Urinary bladder (tissue), 4 donors: ENCODE data around the gene EHBP1. TPM values are rescaled to one million over a fixed set of nuclear protein-coding genes. Genes with fewer than 3 reads are reported as not detected.
"Not testable (repeated sequence)": the region's sequence is repeated elsewhere in the genome, so short reads cannot be mapped to it uniquely, and the experiment has no call there.

Experiments
- DNase-seq: peaks from one replicate; pipeline ENCODE4 v3.0.0-alpha.2; 2015; ENCODE audit errors: extremely low spot score
- H3K27ac ChIP-seq: one replicate; pipeline ENCODE4 v1.5.1; 2013; ENCODE audit warnings: low read depth, mild to moderate bottlenecking, moderate library complexity
- H3K36me3 ChIP-seq: one replicate; pipeline ENCODE4 v1.6.1; 2013; ENCODE audit warnings: mild to moderate bottlenecking, moderate library complexity; ENCODE audit not compliant: insufficient read depth
- H3K4me1 ChIP-seq: one replicate; pipeline ENCODE4 v1.6.1; 2013; ENCODE audit warnings: mild to moderate bottlenecking, moderate library complexity; ENCODE audit not compliant: insufficient read depth
- H3K4me3 ChIP-seq: one replicate; pipeline ENCODE4 v1.5.1; 2013; ENCODE audit warnings: low read depth, low read length
- WGBS: extraction: QIAGEN DNeasy Blood & Tissue Kit; methylation state at CpG from one replicate; pipeline ENCODE4 v1.1.7; 2013; 5-methylcytosine and 5-hydroxymethylcytosine counted together
- polyA plus RNA-seq: library from polyadenylated mRNA; stranded (reverse); fragments of 200-250 nt; gene quantifications from one replicate; pipeline ENCODE4 v1.2.3, GENCODE V29; 2013
- small RNA-seq: library from RNA; depleted of rRNA; stranded (forward); fragments of <200 nt; gene quantifications from one replicate; pipeline ENCODE3, GENCODE V24; 2014
- total RNA-seq: library from RNA; depleted of rRNA; stranded (reverse); fragments of >200 nt; gene quantifications from one replicate; pipeline ENCODE4 v1.2.3, GENCODE V29; 2014
- donor health status: healthy with polysubstance abuse.
- donor health status: healthy.

EHBP1 gene
- total and polyA plus RNA-seq, 2 donors: 41.0 to 145 TPM

DNA sequence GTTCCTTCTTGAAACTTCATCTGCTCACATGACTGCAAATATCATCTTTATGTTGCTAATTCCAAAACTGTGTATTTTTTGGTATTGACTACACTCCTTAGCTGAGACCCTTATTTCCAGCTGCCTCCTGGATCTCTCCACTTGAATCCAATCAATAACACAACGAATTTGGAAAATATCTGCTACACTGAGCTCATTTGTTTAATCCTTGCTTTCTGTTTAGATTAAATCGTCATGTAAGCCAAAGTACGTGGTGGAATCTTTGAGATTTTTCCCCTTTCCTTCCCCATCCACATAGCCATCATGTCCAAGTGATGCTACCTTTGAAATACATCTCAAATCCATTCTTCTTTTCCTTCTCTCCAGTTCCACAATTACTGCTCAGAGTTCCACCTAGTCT is 360.8 kb downstream of the EHBP1 start:
- H3K27ac ChIP-seq: no peak overlapping the region
- no peaks in the 10 kb centered on the region for H3K4me1 ChIP-seq
- DNase-seq: no peak
- 47% methylated on average over 3 of the region's 3 CpGs for WGBS
- H3K4me3 ChIP-seq: no peak overlapping the region
- H3K36me3 ChIP-seq: no peaks in the 10 kb centered on the region

DNA sequence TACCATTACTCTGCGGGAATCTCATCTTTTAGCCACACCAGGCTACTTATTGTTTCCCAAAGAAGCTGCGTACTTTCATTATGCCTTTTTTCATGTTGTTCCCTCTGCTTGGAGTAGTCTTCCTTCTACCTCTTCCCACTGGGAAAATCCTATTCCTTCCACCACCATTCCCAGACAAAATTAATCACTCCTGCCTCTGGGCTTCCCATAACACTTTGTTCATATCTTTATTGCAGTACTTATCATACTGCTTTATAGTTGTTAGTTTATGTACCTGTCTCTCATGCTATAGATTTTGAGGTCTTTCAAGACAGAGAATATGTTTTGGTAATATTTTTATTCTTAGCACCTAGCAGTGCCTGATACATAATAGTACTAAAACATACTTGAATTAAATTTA is 361.3 kb downstream of the EHBP1 start:
- Histone ChIP-seq H3K4me3 (no peak overlapping the region), H3K4me1 (no peaks in the 10 kb centered on the region), H3K36me3 (no peaks in the 10 kb centered on the region), H3K27ac (no peak overlapping the region)
- WGBS: 71% methylated on average over 2 of the region's 2 CpGs
- no peak for DNase-seq

DNA sequence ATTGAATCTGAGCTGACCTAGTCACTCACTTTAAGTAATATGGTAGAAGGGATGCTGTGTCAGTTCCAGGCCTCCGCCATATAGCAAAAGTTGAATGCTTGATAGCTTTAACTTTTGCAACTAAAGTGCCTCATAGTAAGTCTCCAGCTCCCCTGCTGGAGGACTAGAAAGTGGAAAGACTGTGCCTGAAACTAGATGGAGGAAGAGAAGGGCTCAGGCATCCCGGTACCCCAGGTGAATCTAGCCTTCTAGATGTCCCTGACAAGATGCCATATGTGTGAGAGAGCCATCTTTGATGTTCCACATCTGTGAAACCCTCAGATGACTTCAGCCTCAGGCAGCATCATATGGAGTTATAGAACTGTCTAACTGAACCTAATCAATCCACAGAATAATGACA is 366.2 kb downstream of the EHBP1 start:
- DNase-seq: no peak
- Histone ChIP-seq H3K4me3 (no peak overlapping the region), H3K4me1 (no peaks in the 10 kb centered on the region), H3K36me3 (no peaks in the 10 kb centered on the region), H3K27ac (no peak overlapping the region)
- 80% methylated on average over 2 of the region's 2 CpGs for WGBS

DNA sequence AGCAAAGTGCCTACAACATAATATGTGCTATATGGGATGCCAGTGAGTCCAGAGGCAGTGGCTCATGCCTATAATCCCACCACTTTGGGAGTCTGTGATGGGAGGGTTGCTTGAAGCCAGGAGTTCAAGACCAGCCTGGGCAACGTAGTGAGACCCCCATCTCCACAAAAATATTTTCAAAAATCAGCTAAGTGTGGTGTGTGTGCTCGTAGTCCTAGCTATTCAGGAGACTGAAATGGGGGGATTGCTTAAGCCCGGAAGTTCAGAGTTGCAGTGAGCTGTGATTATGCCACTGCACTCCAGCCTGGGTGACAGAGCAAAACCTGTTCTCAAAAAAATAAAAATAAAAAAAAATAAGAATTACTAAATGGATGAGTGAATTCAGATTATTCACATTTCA is 368.5 kb downstream of the EHBP1 start:
- Histone ChIP-seq H3K36me3 (no peaks in the 10 kb centered on the region), H3K27ac (no peak overlapping the region), H3K4me1 (no peaks in the 10 kb centered on the region), H3K4me3 (no peak overlapping the region)
- WGBS: 78% methylated on average over 3 of the region's 3 CpGs
- DNase-seq: no peak

DNA sequence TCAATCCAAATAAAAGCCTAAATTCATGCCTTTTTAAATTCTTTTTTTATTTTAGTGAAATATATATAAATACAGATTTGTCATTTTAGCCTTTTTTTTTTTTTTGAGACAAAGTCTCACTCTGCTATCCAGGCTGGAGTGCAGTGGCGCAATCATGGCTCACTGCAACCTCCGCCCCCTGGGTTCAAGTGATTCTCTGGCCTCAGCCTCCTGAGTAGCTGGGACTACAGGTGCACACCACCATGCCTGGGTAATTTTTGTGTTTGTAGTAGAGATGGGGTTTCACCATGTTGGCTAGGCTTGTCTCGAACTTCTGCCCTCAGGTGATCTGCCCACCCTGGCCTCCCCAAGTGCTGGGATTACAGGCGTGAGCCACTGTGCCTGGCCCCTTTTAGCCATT is 368.9 kb downstream of the EHBP1 start:
- H3K36me3 ChIP-seq, DNase-seq, H3K27ac ChIP-seq, H3K4me1 ChIP-seq, H3K4me3 ChIP-seq: not testable (repeated sequence)
- 85% methylated on average over 4 of the region's 4 CpGs for WGBS

DNA sequence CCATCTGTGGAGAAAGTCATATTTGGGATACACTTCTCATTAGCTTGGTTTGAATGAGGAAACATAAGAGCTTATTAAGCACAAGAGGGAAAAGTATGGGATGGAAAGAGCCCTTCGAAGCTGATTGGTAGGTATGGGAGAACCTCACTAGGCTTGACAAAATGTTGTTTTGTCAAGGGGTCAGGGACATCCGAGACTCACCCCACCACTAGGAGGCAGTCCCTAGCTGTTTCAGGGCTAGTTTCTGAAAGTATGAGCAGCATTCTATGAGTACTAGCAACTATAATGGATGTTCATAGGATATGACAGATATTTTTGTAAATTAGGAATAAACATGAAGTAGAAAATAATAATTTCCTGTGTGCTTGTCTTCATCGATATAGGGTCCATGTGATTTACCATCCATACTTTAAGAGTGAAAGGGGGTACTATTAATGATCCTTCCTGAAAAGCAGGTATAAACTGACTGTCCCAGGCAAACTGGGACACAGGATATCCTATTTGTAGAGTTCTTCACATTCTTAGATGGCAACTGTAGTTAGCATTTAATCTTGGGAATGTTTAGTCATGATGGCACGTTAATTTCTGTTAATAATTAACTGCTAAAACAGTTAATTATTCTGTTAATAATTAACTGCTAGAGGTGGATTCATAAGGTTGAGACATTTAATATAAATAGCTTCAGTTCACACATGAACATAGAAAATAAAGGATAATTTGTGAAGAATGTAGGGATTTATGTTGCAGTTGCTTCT is 373.5 kb downstream of the EHBP1 start:
- DNase-seq: no peak
- WGBS: 73% methylated on average over 4 of the region's 4 CpGs
- H3K36me3 ChIP-seq: no peaks in the 10 kb centered on the region
- no peak overlapping the region for H3K27ac ChIP-seq
- no peaks in the 10 kb centered on the region for H3K4me1 ChIP-seq
- no peak overlapping the region for H3K4me3 ChIP-seq

DNA sequence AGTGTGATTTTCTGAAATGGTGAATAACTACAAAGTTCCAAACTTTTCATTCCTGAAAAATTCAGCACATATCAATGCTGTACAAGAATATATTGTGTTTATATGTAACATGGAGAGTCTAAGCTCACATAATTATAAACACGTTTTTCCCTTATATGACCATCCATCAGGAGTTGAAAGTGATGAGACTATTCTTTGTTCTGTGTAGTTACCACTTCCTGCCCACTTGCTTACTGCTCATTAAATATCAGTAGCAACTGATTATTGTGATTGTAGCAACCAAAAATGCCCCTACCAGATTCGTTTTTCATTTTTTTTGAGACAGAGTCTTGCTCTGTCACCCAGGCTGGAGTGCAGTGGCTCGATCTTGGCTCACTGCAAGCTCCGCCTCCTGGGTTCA is 375.9 kb downstream of the EHBP1 start:
- Histone ChIP-seq H3K4me1 (no peaks in the 10 kb centered on the region), H3K27ac (no peak overlapping the region), H3K4me3 (no peak overlapping the region), H3K36me3 (no peaks in the 10 kb centered on the region)
- WGBS: 71% methylated on average over 4 of the region's 4 CpGs
- no peak for DNase-seq

DNA sequence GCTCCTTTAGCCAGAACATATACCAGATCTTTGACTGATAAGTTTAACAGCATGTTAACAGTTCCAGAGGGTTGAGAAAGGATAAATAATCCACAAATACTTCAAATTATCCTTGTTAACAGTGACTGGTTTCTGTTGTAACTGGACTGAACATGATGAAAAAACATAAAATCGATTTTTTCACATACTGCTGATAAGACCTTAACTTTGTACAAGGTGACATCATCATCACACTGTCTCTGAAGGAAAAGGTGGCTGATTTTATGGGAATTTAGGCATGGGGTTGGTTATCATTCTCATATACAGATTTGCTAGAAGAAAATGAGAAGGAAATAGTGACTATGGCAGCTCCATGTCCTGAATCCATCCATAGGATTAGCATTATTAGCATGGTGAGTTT is 381.2 kb downstream of the EHBP1 start:
- Histone ChIP-seq H3K36me3 (no peaks in the 10 kb centered on the region), H3K4me1 (no peaks in the 10 kb centered on the region), H3K4me3 (no peak overlapping the region), H3K27ac (no peak overlapping the region)
- WGBS: 42% methylated on average over 1 of the region's 1 CpG
- no peak for DNase-seq

DNA sequence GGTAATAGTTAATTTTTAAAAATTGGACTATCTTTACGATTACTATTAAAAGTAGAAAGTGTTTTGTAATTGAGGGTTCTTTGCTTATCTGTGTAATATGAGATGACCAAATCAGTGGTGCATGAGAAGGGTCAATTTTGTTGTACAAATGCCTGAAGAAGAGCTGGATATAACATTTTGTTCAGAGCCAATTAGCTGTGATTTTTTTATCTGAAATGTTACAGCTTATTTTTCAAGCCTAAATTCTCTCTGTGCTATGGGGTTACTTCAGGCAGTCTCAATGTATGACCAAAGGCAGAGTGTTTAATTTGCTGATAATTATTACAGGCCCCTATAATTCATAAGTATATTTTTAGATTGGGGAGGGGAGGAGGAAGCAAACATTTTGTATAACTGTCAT is 386.9 kb downstream of the EHBP1 start:
- Histone ChIP-seq H3K4me1 (no peaks in the 10 kb centered on the region), H3K4me3 (no peak overlapping the region), H3K36me3 (no peaks in the 10 kb centered on the region), H3K27ac (no peak overlapping the region)
- DNase-seq: no peak
- WGBS: 77% methylated on average over 1 of the region's 1 CpG

DNA sequence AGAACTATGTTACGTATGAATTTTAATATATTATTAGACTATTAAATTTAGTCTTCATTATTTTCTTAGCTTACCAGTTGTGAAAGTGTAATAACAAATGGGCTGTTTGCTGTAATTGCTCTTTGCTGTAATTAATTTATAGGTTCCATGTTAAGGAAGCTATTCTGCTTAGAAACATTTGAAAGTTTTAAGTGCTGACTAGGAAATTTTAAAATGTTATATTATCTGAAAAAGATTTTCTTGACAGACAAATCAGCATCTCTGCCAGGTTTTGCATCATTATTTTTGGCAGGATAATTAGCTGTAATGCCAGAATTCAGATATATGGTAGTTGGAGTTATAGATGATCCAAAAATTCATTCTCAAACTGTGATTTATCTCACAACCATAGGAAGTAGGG is 387.3 kb downstream of the EHBP1 start:
- Histone ChIP-seq H3K36me3 (no peaks in the 10 kb centered on the region), H3K27ac (no peak overlapping the region), H3K4me3 (no peak overlapping the region), H3K4me1 (no peaks in the 10 kb centered on the region)
- DNase-seq: no peak
- WGBS: 0% methylated on average over 1 of the region's 1 CpG

DNA sequence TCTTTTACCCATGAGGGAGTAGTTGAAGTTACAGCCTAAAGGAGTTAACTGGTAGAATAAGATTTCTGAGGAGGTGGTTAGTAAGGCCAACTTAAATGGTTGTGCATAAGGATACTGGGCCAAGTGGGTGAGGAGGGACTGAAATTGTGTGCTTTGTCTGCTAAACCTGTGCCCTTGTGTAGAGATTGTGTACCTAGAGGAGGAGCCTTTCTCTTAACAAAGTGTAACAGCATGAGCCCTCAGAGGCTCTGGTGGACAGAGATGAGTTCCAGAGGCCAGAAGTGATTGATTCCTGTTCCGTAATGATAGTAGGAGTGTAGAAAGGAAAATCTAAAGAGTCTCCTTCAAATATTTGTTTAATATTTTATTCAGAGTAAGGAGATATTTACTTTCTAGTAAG is 388.0 kb downstream of the EHBP1 start:
- Histone ChIP-seq H3K27ac (no peak overlapping the region), H3K4me1 (no peaks in the 10 kb centered on the region), H3K4me3 (no peak overlapping the region), H3K36me3 (no peaks in the 10 kb centered on the region)
- DNase-seq: no peak
- WGBS: 85% methylated on average over 1 of the region's 1 CpG

Small RNAs within 50 kb of the gene (small RNA-seq; reads per million reads assigned to genes)
- gene RF00019: not detected

Other genes starting within 250 kb of the EHBP1 start
- 2.6 TPM for gene TMEM17, start 199.5 kb upstream of the EHBP1 start, total RNA-seq
- gene TMEM17, start 199.5 kb upstream of the EHBP1 start, polyA plus RNA-seq: 1.6 TPM